ENCODE data around the gene EPN3.

EPN3 gene

DNA sequence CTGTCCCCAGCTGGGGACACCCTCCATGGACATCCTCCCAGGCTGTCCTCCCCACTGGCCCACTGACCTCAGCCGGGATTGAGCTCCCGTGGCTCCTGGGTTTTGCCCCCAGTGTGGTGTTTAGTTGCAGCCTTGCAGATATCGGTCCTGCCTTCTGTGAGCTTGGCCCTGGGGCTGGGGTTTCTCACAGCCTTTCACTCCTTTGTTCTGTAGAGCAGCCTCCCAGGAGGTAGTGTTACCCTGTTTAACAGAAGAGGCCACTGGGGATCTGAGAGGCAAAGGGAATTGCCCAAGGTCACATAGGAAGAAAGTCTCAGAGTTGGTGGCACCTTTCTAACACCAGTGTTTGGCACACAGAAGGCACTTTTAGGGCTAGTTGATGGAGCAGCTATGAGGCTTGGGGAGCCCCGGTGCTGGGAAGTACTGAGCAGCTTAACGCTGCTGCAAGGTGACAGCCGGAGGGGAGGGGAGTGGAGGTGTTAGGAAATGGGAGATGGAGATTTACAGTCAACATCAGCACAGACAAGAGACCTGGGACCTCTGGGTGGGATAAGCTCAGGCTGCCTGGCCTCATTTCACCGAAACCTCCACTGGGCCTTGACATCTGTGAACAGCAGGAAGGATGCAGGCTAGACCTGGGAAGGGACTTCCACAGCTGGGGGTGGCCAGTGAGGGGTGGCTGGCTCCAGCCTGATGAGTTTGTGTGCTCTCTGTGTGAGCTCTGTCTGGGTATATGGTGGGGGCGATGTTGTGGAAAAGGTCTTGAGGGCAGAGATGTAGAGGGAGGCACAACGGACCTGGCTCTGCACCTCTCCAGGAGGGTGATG lies 54.1 kb downstream of the EPN3 start:
- Histone ChIP-seq H3K79me2 (ENCODE audit: insufficient read depth, low read length) (no peaks in the 10 kb centered on the region), H3K9me2 (replicated peaks; ENCODE audit: low read depth, low read length) (no peaks in the 10 kb centered on the region), H2AFZ (ENCODE audit: low read length) (no peak overlapping the region), H3K4me2 (ENCODE audit: low read depth, low read length, poor library complexity, severe bottlenecking) (no peak overlapping the region), H3K9ac (ENCODE audit: low read depth, low read length, poor library complexity, severe bottlenecking) (no peak overlapping the region), H3F3A (ENCODE audit: low read depth) (no peaks in the 10 kb centered on the region), H4K20me1 (ENCODE audit: insufficient read depth, low read length, poor library complexity, severe bottlenecking) (no peaks in the 10 kb centered on the region), H3K4me1 (ENCODE audit: insufficient read depth, low read length, poor library complexity, severe bottlenecking) (no peaks in the 10 kb centered on the region), H3K9me3 (ENCODE audit: insufficient read depth, low read depth, low read length) (no peaks in the 10 kb centered on the region), H3K36me3 (ENCODE audit: insufficient read depth, low read length) (no peaks in the 10 kb centered on the region), H3K4me3 (ENCODE audit: low read length, poor library complexity, severe bottlenecking) (no peak overlapping the region), H3K27me3 (ENCODE audit: insufficient read depth, low read length, poor library complexity, severe bottlenecking) (no peaks in the 10 kb centered on the region)
- TF ChIP-seq EZH2phosphoT487 (IDR thresholded peaks at IDR 0.05; ENCODE audit: borderline replicate concordance), result no peak
- TF ChIP-seq, protein P1, sequence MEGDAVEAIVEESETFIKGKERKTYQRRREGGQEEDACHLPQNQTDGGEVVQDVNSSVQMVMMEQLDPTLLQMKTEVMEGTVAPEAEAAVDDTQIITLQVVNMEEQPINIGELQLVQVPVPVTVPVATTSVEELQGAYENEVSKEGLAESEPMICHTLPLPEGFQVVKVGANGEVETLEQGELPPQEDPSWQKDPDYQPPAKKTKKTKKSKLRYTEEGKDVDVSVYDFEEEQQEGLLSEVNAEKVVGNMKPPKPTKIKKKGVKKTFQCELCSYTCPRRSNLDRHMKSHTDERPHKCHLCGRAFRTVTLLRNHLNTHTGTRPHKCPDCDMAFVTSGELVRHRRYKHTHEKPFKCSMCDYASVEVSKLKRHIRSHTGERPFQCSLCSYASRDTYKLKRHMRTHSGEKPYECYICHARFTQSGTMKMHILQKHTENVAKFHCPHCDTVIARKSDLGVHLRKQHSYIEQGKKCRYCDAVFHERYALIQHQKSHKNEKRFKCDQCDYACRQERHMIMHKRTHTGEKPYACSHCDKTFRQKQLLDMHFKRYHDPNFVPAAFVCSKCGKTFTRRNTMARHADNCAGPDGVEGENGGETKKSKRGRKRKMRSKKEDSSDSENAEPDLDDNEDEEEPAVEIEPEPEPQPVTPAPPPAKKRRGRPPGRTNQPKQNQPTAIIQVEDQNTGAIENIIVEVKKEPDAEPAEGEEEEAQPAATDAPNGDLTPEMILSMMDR (conservative IDR thresholded peaks at IDR 0.05; ENCODE audit: low read length), result no peak

DNA sequence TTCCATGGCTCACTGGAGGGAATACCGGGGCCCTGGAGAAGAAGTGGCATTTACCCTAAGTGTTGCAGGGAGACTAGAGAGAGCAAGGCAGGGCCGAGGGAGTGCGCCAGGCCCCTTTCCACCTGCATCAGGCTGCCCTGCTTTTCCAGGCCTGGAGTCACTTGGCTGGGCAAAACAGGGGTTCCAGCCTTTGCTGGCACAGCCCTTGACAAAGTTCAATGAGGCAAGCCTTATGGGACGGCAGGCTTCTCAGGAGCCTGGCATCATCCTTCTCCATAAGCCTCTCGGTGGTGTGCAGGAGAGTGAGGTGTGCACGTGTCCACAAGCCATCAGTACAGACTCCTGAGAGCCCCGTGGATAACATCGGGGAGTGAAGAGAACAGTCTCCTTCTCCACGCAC lies 55.0 kb downstream of the EPN3 start:
- TF ChIP-seq, protein P1 (conservative IDR thresholded peaks at IDR 0.05; ENCODE audit: low read length), result no peak
- no peak for TF ChIP-seq EZH2phosphoT487 (IDR thresholded peaks at IDR 0.05; ENCODE audit: borderline replicate concordance)
- Histone ChIP-seq H3K4me1 (ENCODE audit: insufficient read depth, low read length, poor library complexity, severe bottlenecking) (no peaks in the 10 kb centered on the region), H3K4me3 (ENCODE audit: low read length, poor library complexity, severe bottlenecking) (no peak overlapping the region), H3F3A (ENCODE audit: low read depth) (no peaks in the 10 kb centered on the region), H3K9ac (ENCODE audit: low read depth, low read length, poor library complexity, severe bottlenecking) (no peak overlapping the region), H3K4me2 (ENCODE audit: low read depth, low read length, poor library complexity, severe bottlenecking) (no peak overlapping the region), H3K9me2 (replicated peaks; ENCODE audit: low read depth, low read length) (no peaks in the 10 kb centered on the region), H3K9me3 (ENCODE audit: insufficient read depth, low read depth, low read length) (no peaks in the 10 kb centered on the region), H3K36me3 (ENCODE audit: insufficient read depth, low read length) (no peaks in the 10 kb centered on the region), H3K27me3 (ENCODE audit: insufficient read depth, low read length, poor library complexity, severe bottlenecking) (no peaks in the 10 kb centered on the region), H3K79me2 (ENCODE audit: insufficient read depth, low read length) (no peaks in the 10 kb centered on the region), H2AFZ (ENCODE audit: low read length) (no peak overlapping the region), H4K20me1 (ENCODE audit: insufficient read depth, low read length, poor library complexity, severe bottlenecking) (no peaks in the 10 kb centered on the region)

DNA sequence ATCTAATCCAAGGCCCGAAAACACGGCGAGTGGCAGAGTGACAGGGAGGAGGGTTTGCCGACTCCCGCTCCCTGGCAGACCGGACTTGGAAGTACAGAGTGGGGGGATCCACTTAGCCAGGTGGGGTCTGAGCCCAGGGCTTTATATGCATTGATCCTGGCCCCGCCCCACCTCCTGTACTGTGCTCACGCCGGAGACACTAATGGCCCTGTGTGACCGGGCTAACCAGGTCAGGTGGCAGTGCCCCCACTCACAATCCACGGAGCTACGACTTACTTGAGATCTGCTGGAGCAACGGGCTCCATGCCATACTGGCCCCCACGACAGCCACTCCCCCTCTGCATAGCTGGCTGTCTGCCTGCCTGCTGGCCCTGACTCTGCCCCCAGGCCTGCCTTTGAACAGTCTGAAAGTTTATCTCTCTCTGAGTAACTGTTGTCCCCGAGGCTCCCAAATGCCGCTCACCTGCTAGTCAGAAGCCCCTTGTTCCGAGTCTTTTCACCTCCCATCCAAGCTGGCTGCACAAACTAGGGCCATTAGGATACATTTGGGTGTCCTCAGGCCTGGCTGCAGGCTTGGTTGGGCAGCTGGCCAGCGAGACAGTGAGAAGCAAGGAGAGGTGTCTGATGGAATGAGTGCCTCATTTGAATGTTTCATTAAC lies 56.0 kb downstream of the EPN3 start:
- H3K4me1 ChIP-seq (ENCODE audit: insufficient read depth, low read length, poor library complexity, severe bottlenecking), result no peaks in the 10 kb centered on the region
- no peak overlapping the region for H3K9ac ChIP-seq (ENCODE audit: low read depth, low read length, poor library complexity, severe bottlenecking)
- TF ChIP-seq EZH2phosphoT487 (IDR thresholded peaks at IDR 0.05; ENCODE audit: borderline replicate concordance), result no peak
- TF ChIP-seq, protein P1 (conservative IDR thresholded peaks at IDR 0.05; ENCODE audit: low read length), result no peak
- no peaks in the 10 kb centered on the region for H3K9me2 ChIP-seq (replicated peaks; ENCODE audit: low read depth, low read length)
- no peak overlapping the region for H2AFZ ChIP-seq (ENCODE audit: low read length)
- H3K36me3 ChIP-seq (ENCODE audit: insufficient read depth, low read length), result no peaks in the 10 kb centered on the region
- no peaks in the 10 kb centered on the region for H3K79me2 ChIP-seq (ENCODE audit: insufficient read depth, low read length)
- H3F3A ChIP-seq (ENCODE audit: low read depth), result no peaks in the 10 kb centered on the region
- H3K4me3 ChIP-seq (ENCODE audit: low read length, poor library complexity, severe bottlenecking), result no peak overlapping the region
- no peaks in the 10 kb centered on the region for H3K9me3 ChIP-seq (ENCODE audit: insufficient read depth, low read depth, low read length)
- H3K4me2 ChIP-seq (ENCODE audit: low read depth, low read length, poor library complexity, severe bottlenecking), result no peak overlapping the region
- H3K27me3 ChIP-seq (ENCODE audit: insufficient read depth, low read length, poor library complexity, severe bottlenecking), result no peaks in the 10 kb centered on the region
- no peaks in the 10 kb centered on the region for H4K20me1 ChIP-seq (ENCODE audit: insufficient read depth, low read length, poor library complexity, severe bottlenecking)

All from Loucy (cell line).